ENCODE results near the gene CD79A.

GRCh38 chr19:41877916-41878905 is 1.1 kb downstream of the CD79A start:
- TF ChIP-seq CTCF (IDR thresholded peaks at IDR 0.05) (no peak), POLR2A (IDR thresholded peaks at IDR 0.05) (no peak)

All from heart left ventricle (tissue), 13 donors.